GM12873 (cell line): ENCODE measurements around the gene ATOH1.

Source experiments
- TF ChIP-seq, protein P1 (sequence below): IDR thresholded peaks from 2 replicates; pipeline ENCODE4 v1.5.1; 2012; ENCODE audit warnings: low read depth, mild to moderate bottlenecking, moderate library complexity, low read length, control low read depth; ENCODE audit not compliant: insufficient read depth; ENCODE audit errors: missing control alignments

ATOH1 gene

DNA sequence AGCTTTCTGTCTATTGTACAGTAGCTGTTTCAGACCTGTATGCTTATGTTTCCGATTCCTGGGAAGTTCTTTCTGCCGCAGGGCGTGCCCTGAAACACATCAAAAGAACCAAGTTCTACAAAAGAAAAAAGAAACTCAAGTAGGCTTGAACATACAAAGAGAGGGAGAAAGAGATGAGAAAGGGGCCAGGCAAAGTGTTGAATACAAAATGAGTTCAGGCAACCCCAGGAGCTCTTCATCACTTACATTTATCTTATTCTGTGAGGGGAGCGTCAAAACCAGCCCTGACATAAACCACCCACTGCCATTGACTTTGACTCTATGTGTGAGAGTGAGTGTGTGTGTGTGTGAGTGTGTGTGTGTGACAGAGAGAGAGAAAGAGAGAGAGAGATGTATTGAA, 26.5 kb upstream of the ATOH1 start:
- TF ChIP-seq, protein P1, sequence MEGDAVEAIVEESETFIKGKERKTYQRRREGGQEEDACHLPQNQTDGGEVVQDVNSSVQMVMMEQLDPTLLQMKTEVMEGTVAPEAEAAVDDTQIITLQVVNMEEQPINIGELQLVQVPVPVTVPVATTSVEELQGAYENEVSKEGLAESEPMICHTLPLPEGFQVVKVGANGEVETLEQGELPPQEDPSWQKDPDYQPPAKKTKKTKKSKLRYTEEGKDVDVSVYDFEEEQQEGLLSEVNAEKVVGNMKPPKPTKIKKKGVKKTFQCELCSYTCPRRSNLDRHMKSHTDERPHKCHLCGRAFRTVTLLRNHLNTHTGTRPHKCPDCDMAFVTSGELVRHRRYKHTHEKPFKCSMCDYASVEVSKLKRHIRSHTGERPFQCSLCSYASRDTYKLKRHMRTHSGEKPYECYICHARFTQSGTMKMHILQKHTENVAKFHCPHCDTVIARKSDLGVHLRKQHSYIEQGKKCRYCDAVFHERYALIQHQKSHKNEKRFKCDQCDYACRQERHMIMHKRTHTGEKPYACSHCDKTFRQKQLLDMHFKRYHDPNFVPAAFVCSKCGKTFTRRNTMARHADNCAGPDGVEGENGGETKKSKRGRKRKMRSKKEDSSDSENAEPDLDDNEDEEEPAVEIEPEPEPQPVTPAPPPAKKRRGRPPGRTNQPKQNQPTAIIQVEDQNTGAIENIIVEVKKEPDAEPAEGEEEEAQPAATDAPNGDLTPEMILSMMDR: no peak

DNA sequence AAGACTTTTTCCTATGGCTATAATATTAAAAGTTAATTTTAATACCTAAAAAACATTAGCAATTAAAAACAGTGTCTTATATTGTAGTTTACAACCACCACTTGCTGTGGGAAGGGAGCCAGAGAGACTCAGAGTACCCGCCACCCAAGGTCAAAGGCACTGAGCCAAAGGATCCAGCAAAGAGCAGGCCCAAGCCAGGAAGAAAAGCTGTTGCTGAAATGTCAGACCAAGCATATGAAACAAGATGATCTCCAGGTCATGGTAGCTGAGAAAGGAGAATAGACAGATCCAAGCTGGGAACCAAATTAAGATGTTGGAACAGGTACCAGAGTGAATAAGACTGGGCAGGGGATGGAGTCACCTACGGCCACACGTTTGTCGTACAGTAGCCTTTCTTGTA, 18.8 kb upstream of the ATOH1 start:
- TF ChIP-seq, protein P1: no peak

DNA sequence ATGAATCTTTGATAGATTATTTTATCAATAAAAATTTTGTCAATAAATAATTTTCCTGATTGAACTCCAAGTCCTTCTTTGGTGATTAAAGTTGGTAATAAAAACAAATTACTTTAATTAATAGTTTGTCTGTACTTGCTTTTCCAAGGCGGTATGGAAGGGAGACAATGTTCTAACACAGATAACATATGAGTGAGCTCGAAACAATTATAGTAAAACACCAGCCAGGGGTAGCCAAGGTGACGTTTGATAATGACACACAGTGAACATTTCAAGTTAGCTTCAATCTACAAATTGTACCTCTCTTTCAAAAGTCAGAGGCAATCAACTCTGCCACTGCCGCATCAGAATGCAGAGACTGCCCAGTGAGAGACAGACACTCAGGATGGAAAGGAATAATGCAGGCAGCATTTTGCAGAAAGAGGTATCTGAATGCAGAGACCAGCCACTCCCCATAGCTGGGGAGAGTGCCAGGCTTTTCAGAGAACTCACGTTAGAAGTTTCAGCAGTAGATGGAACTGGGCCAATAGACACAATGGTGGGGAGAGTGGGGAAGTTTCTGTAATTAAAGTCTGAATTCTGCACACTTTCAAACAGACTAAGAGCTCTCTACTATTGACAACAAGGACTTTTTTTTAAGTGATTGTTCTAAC, 18.1 kb upstream of the ATOH1 start:
- TF ChIP-seq, protein P1: no peak

DNA sequence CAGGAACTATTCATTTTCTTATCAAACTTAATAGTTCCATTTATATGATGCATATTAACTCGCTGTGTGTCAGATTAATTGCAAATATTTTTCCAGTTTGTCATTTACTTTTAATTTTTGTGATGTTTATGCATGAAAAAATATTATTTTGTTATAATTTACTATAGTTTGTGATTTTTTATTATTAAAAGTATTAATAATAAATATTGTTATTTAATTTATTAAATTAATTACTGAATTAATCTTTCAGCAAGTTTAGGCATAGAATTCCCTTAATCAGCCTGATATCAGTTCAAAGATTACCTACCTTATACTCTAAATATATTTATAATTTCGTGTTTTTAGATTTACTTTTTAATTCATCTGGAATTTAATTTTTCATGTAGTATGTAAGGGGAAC, 15.5 kb upstream of the ATOH1 start:
- TF ChIP-seq, protein P1: no peak

DNA sequence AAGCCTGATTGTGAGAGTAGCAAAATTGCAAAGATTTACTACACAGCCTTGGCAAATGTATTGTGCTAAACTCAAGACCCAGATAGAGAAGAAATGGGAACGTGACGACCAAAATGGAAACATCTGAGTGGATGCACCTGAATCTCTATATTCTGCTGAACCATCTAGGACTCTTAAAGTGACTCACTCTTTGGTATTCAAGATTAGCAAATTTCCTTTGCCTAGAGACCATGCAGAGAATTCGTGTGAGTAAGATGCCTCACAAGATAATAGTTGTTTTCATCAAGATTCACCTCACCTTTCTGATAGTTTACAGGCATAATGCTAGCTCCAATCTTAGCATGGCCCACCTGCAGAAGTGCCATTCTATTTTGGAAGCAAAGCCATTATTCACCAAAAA, 14.4 kb upstream of the ATOH1 start:
- TF ChIP-seq, protein P1: no peak

DNA sequence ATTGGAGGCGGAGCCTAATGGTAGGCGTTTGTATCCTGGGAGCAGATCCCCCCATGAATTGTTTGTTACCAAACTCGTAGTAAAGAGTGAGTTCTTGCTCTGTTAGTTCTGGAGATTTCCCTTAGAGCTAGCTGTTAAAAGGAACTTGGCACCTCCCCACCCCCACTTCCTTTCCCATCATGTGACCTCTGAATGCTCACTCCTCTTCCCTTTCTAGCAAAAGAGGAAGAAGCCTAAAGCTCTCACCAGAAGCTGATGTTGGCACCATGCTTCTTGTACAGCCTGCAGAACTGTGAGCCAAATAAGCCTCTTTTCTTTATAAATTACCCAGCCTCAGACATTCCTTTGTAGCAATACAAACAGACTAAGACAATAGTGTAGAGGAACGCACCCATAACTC, 13.8 kb upstream of the ATOH1 start:
- TF ChIP-seq, protein P1: no peak

DNA sequence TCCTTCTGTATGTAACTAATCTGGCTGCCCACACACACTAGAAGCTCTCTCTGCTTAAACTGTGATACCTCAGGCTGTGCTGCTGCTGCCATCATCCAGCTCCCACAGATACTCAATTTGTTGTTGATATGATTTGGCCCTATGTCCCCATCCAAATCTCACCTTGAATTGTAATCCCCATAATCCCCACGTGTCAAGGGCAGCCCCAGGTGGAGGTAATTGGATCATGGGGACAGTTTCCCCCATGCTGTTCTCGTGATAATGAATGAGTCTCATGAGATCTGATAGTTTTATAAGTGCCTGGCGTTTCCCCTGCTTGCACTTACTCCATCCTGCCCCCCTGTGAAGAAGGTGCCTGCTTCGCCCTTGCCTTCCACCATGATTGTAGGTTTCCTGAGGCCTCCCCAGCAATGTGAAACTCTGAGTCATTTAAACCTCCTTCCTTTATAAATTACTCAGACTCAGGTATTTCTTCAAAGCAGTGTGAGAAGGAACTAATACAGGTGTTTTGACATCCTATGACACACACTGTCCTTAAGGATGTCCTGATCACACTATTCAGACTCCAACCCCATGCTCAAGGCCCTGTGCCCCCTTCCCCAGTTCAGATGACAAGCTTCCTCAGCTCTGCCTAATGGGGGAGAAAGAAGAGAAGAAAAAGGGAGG, 2.9 kb upstream of the ATOH1 start:
- TF ChIP-seq, protein P1: no peak
